ENCODE results near the gene IARS2.
"Not testable (repeated sequence)": the region's sequence is repeated elsewhere in the genome, so short reads cannot be mapped to it uniquely, and the experiment has no call there.

IARS2 gene

DNA sequence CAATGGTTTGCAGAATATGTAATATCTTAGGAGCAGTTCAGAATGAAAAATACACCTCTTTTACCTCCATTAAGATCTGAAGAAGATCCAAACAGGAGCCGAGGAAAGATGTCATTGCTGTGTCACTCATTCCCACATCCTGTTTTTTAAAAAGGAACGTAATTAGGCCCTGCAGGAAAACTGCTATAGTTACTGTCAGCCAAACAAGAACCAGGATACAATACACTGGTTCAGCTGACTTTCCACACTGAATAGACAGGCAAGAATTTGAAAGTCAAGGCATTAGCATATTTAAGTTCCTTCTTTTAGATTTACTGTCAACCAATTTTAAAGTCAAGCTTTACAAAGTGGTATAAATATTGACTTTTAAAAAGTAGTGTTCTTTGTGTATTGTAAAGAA is 63.8 kb downstream of the IARS2 start:
- TF ChIP-seq POU2F2 (IDR thresholded peaks at IDR 0.05; ENCODE audit: low read depth, low read length): no peak
- no peak for TF ChIP-seq TAF1 (IDR thresholded peaks at IDR 0.05; ENCODE audit: low read depth, low read length)
- TF ChIP-seq POLR2AphosphoS5 (IDR thresholded peaks at IDR 0.05; ENCODE audit: low read depth, low read length): no peak
- TF ChIP-seq POLR2A (IDR thresholded peaks at IDR 0.05; ENCODE audit: low read depth, low read length): no peak
- TF ChIP-seq SPI1 (IDR thresholded peaks at IDR 0.05; ENCODE audit: low read depth, low read length): no peak
- TF ChIP-seq PAX5 (IDR thresholded peaks at IDR 0.05; ENCODE audit: insufficient read depth, low read length, severe bottlenecking): no peak
- DNase-seq (ENCODE audit: insufficient read length, low spot score) (no peak), FAIRE-seq (no peak)

DNA sequence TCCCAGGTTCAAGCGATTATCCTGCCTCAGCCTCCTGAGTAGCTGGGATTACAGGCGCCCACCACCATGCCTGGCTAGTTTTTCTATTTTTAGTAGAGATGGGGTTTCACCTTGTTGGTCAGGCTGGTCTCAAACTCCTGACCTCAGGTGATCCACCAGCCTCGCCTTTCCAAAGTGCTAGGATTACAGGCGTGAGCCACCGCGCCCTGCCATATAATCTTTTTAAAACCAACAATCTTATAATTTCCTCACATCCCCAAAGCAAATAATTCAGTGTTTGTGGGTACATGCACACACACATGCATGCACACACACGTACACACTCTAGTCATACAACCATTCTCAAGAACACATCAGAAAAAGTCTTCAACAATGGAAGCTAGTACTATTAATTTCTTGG is 64.6 kb downstream of the IARS2 start:
- DNase-seq (ENCODE audit: insufficient read length, low spot score); FAIRE-seq: not testable (repeated sequence)

DNA sequence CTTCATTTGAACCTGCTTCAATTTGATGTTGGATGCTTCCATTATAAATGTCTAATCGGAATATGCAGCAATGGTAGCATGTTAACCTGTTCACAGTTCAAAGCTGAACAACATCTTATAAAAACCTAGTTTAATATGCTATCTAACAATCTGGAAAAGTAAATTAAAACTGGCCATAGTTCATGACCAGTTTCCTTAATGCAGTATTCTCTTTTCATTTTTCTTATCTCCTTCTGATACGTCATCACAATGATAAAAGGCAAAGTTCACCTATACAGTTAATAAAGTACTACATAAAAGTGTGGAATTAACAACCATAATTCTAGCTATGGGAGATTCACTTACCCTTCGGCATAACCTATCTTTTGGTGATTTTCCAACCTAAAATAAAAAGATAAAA is 65.1 kb downstream of the IARS2 start:
- no peak for TF ChIP-seq SPI1 (IDR thresholded peaks at IDR 0.05; ENCODE audit: low read depth, low read length)
- TF ChIP-seq POLR2A (IDR thresholded peaks at IDR 0.05; ENCODE audit: low read depth, low read length): no peak
- no peak for TF ChIP-seq TAF1 (IDR thresholded peaks at IDR 0.05; ENCODE audit: low read depth, low read length)
- TF ChIP-seq POU2F2 (IDR thresholded peaks at IDR 0.05; ENCODE audit: low read depth, low read length): no peak
- no peak for TF ChIP-seq POLR2AphosphoS5 (IDR thresholded peaks at IDR 0.05; ENCODE audit: low read depth, low read length)
- no peak for TF ChIP-seq PAX5 (IDR thresholded peaks at IDR 0.05; ENCODE audit: insufficient read depth, low read length, severe bottlenecking)
- no peak for FAIRE-seq

GRCh38 chr1:220160027-220160426 is 66.1 kb downstream of the IARS2 start:
- TF ChIP-seq TAF1 (IDR thresholded peaks at IDR 0.05; ENCODE audit: low read depth, low read length): no peak
- TF ChIP-seq SPI1 (IDR thresholded peaks at IDR 0.05; ENCODE audit: low read depth, low read length): no peak
- TF ChIP-seq PAX5 (IDR thresholded peaks at IDR 0.05; ENCODE audit: insufficient read depth, low read length, severe bottlenecking): no peak
- TF ChIP-seq POLR2A (IDR thresholded peaks at IDR 0.05; ENCODE audit: low read depth, low read length): no peak
- TF ChIP-seq POU2F2 (IDR thresholded peaks at IDR 0.05; ENCODE audit: low read depth, low read length): no peak
- no peak for TF ChIP-seq POLR2AphosphoS5 (IDR thresholded peaks at IDR 0.05; ENCODE audit: low read depth, low read length)
- no peak for DNase-seq (ENCODE audit: insufficient read length, low spot score)
- no peak for FAIRE-seq

More for the DNA sequence above, 65.1 kb downstream of the IARS2 start:
- DNase-seq (ENCODE audit: insufficient read length, low spot score): no peak

- no peak for DNase-seq (ENCODE audit: insufficient read length, low spot score)
- TF ChIP-seq POLR2AphosphoS5 (IDR thresholded peaks at IDR 0.05; ENCODE audit: low read depth, low read length) (no peak), SPI1 (IDR thresholded peaks at IDR 0.05; ENCODE audit: low read depth, low read length) (no peak), TAF1 (IDR thresholded peaks at IDR 0.05; ENCODE audit: low read depth, low read length) (no peak), POU2F2 (IDR thresholded peaks at IDR 0.05; ENCODE audit: low read depth, low read length) (no peak), POLR2A (IDR thresholded peaks at IDR 0.05; ENCODE audit: low read depth, low read length) (no peak), PAX5 (IDR thresholded peaks at IDR 0.05; ENCODE audit: insufficient read depth, low read length, severe bottlenecking) (no peak)
- FAIRE-seq: no peak
These were observed 70.2 kb downstream of the IARS2 start for GRCh38 chr1:220164116-220164515.

- TF ChIP-seq POU2F2 (IDR thresholded peaks at IDR 0.05; ENCODE audit: low read depth, low read length) (no peak), TAF1 (IDR thresholded peaks at IDR 0.05; ENCODE audit: low read depth, low read length) (no peak), POLR2AphosphoS5 (IDR thresholded peaks at IDR 0.05; ENCODE audit: low read depth, low read length) (no peak), SPI1 (IDR thresholded peaks at IDR 0.05; ENCODE audit: low read depth, low read length) (no peak), PAX5 (IDR thresholded peaks at IDR 0.05; ENCODE audit: insufficient read depth, low read length, severe bottlenecking) (no peak), POLR2A (IDR thresholded peaks at IDR 0.05; ENCODE audit: low read depth, low read length) (no peak)
- no peak for FAIRE-seq
- no peak for DNase-seq (ENCODE audit: insufficient read length, low spot score)
These were observed 70.6 kb downstream of the IARS2 start for GRCh38 chr1:220164517-220164916.

GRCh38 chr1:220166853-220167252 is 72.9 kb downstream of the IARS2 start:
- TF ChIP-seq TAF1 (IDR thresholded peaks at IDR 0.05; ENCODE audit: low read depth, low read length) (no peak), POLR2AphosphoS5 (IDR thresholded peaks at IDR 0.05; ENCODE audit: low read depth, low read length) (no peak), SPI1 (IDR thresholded peaks at IDR 0.05; ENCODE audit: low read depth, low read length) (no peak), PAX5 (IDR thresholded peaks at IDR 0.05; ENCODE audit: insufficient read depth, low read length, severe bottlenecking) (no peak), POU2F2 (IDR thresholded peaks at IDR 0.05; ENCODE audit: low read depth, low read length) (no peak), POLR2A (IDR thresholded peaks at IDR 0.05; ENCODE audit: low read depth, low read length) (no peak)
- DNase-seq (ENCODE audit: insufficient read length, low spot score) (no peak), FAIRE-seq (no peak)

DNA sequence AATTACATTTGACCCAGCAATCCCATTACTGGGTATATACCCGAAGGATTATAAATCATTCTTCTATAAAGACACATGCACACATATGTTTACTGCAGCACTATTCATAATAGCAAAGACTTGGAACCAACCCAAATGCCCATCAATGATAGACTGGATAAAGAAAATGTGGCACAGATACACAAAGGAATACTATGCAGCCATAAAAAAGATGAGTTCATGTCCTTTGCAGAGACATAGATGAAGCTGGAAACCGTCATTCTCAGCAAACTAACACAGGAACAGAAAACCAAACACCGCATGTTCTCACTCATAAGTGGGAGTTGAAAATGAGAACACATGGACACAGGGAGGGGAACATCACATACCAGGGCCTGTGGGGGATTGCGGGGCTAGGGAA is 76.0 kb downstream of the IARS2 start:
- FAIRE-seq; DNase-seq (ENCODE audit: insufficient read length, low spot score): not testable (repeated sequence)

GRCh38 chr1:220170836-220171526 is 77.0 kb downstream of the IARS2 start:
- FAIRE-seq (no peak), DNase-seq (ENCODE audit: insufficient read length, low spot score) (no peak)

GRCh38 chr1:220176540-220176939 is 82.6 kb downstream of the IARS2 start:
- DNase-seq (ENCODE audit: insufficient read length, low spot score) (no peak), FAIRE-seq (no peak)
- TF ChIP-seq SPI1 (IDR thresholded peaks at IDR 0.05; ENCODE audit: low read depth, low read length): no peak
- TF ChIP-seq POLR2AphosphoS5 (IDR thresholded peaks at IDR 0.05; ENCODE audit: low read depth, low read length): no peak
- TF ChIP-seq POU2F2 (IDR thresholded peaks at IDR 0.05; ENCODE audit: low read depth, low read length): no peak
- no peak for TF ChIP-seq TAF1 (IDR thresholded peaks at IDR 0.05; ENCODE audit: low read depth, low read length)
- TF ChIP-seq POLR2A (IDR thresholded peaks at IDR 0.05; ENCODE audit: low read depth, low read length): no peak
- no peak for TF ChIP-seq PAX5 (IDR thresholded peaks at IDR 0.05; ENCODE audit: insufficient read depth, low read length, severe bottlenecking)

More at GRCh38 chr1:220170836-220171526, 77.0 kb downstream of the IARS2 start:
- TF ChIP-seq PAX5 (IDR thresholded peaks at IDR 0.05; ENCODE audit: insufficient read depth, low read length, severe bottlenecking): no peak
- TF ChIP-seq POLR2AphosphoS5 (IDR thresholded peaks at IDR 0.05; ENCODE audit: low read depth, low read length): no peak
- TF ChIP-seq TAF1 (IDR thresholded peaks at IDR 0.05; ENCODE audit: low read depth, low read length): no peak
